Measurements from ENCODE around the gene B3GNT7. TPM values are rescaled to one million over a fixed set of nuclear protein-coding genes. Genes with fewer than 3 reads are reported as not detected.

Gene B3GNT7
- total and polyA plus RNA-seq, 2 of the 4 experiments (the other 2 are of a cell fraction): under 0.01 to 0.03 TPM

- Histone ChIP-seq H2BK5ac (ENCODE audit: low read depth, low read length, poor library complexity, severe bottlenecking) (no peak overlapping the region), H2BK120ac (ENCODE audit: low read depth, low read length) (no peak overlapping the region), H4K91ac (ENCODE audit: insufficient read depth, low read depth, low read length) (no peak overlapping the region), H2AFZ (replicated peaks; ENCODE audit: low read length, poor library complexity) (no peak overlapping the region), H3K27ac (ENCODE audit: insufficient read depth, low read length) (no peak overlapping the region), H3K9me3 (ENCODE audit: control insufficient read depth, insufficient read depth, low read length) (no peaks in the 10 kb centered on the region; the same call in 1 of the 2 replicates), H2AK9ac (replicated peaks; ENCODE audit: low read depth, low read length, poor library complexity) (no peak overlapping the region), H3K36me3 (ENCODE audit: control insufficient read depth, insufficient read depth, low read length) (no peaks in the 10 kb centered on the region), H3K14ac (replicated peaks; ENCODE audit: low read depth, low read length) (no peak overlapping the region), H3K18ac (ENCODE audit: low read depth, low read length) (no peak overlapping the region), H3K56ac (ENCODE audit: extremely low read depth, insufficient read depth, low read length) (no peak overlapping the region), H3K9ac (ENCODE audit: low read depth, low read length) (no peak overlapping the region), H2AK5ac (ENCODE audit: low read depth, low read length) (no peak overlapping the region), H3K27me3 (ENCODE audit: control insufficient read depth, insufficient read depth, low read length) (peaks cover 2% of the 10 kb centered on the region; the same call in 1 of the 2 replicates), H3K4me1 (ENCODE audit: control insufficient read depth, insufficient read depth, low read length) (no peaks in the 10 kb centered on the region), H3K79me1 (ENCODE audit: low read depth in 1 of 2, low read length in 2 of 2) (no peaks in the 10 kb centered on the region), H3K23ac (ENCODE audit: low read depth, low read length) (no peak overlapping the region), H3K9me1 (ENCODE audit: insufficient read depth, low read length) (no peaks in the 10 kb centered on the region), H4K20me1 (ENCODE audit: insufficient read depth, low read length) (no peaks in the 10 kb centered on the region), H2BK15ac (ENCODE audit: low read depth, low read length) (no peak overlapping the region), H2BK20ac (ENCODE audit: low read depth, low read length) (no peak overlapping the region), H3K4me3 (ENCODE audit: insufficient read depth, low read depth, low read length) (no peak overlapping the region), H3K4me2 (ENCODE audit: low read depth, low read length) (no peak overlapping the region), H4K8ac (ENCODE audit: low read depth in 2 of 2, low read length in 2 of 2) (no peak overlapping the region), H4K5ac (ENCODE audit: low read depth, low read length) (no peak overlapping the region), H3K4ac (ENCODE audit: low read depth, low read length) (no peak overlapping the region)
- in situ Hi-C loops (cut with MboI; ENCODE audit: low sequenced_read_pairs) (no loop called here), intact Hi-C loops (cut with micrococcal nuclease) (no loop called here), dilution Hi-C loops (cut with HindIII; ENCODE audit: low sequenced_read_pairs, unreplicated experiment) (no loop called here)
- ChIA-PET POLR2A (ENCODE audit: unreplicated experiment) (no interaction called here), CTCF (no interaction called here)
- 80% methylated on average over 3 of the region's 21 CpGs; no CpG with 5 or more reads in 1 of the 2 experiments for WGBS, 2 experiments (ENCODE audit: extremely low coverage in 2 of 2, insufficient read length in 1 of 2)
- DNase-seq (no peak), ATAC-seq (ENCODE audit: low read depth) (no peak)
- BruUV-seq (replicated peaks): no TSS peak
- TF ChIP-seq NFE2L2 (IDR thresholded peaks at IDR 0.05; ENCODE audit: low read depth, low read length): no peak
- TF ChIP-seq RAD21 (IDR thresholded peaks at IDR 0.05; ENCODE audit: low read length): no peak
- no peak for TF ChIP-seq CEBPB (IDR thresholded peaks at IDR 0.05; ENCODE audit: low read depth, low read length)
- no peak for TF ChIP-seq ELK1 (IDR thresholded peaks at IDR 0.05; ENCODE audit: borderline replicate concordance, low read depth, low read length)
- TF ChIP-seq FOS (IDR thresholded peaks at IDR 0.05; ENCODE audit: low read depth, low read length): no peak
- TF ChIP-seq USF2 (IDR thresholded peaks at IDR 0.05; ENCODE audit: low read depth, low read length): no peak
- no peak for TF ChIP-seq CHD1 (IDR thresholded peaks at IDR 0.05; ENCODE audit: low read depth, low read length)
These were observed 16.0 kb upstream of the B3GNT7 start for GRCh38 chr2:231379266-231380215.

Measured in IMR-90 (cell line).